ENCODE data around the gene GPR151. TPM values are rescaled to one million over a fixed set of nuclear protein-coding genes. Genes with fewer than 3 reads are reported as not detected.

The GPR151 gene
- polyA plus RNA-seq, 1 of the 3 experiments (the other 2 are of a cell fraction), result not detected

GRCh38 chr5:146484714-146485391, 31.1 kb downstream of the GPR151 start (continued):
- TF ChIP-seq USF1 (IDR thresholded peaks at IDR 0.05; ENCODE audit: borderline replicate concordance, low read depth) (no peak), ZBTB33 (IDR thresholded peaks at IDR 0.05; ENCODE audit: borderline replicate concordance, low read depth) (no peak), FOXJ3 (CRISPR knock-in tag; IDR thresholded peaks at IDR 0.05) (no peak), TCF12 (IDR thresholded peaks at IDR 0.05) (no peak), POLR2AphosphoS5 (IDR thresholded peaks at IDR 0.05; ENCODE audit: low read depth, low read length) (no peak), GABPA (IDR thresholded peaks at IDR 0.05; ENCODE audit: low read depth) (no peak), RXRA (IDR thresholded peaks at IDR 0.05; ENCODE audit: borderline replicate concordance, low read depth) (no peak), CTCF (IDR thresholded peaks at IDR 0.05) (no peak), SMC3 (IDR thresholded peaks at IDR 0.05; ENCODE audit: low read depth, low read length) (no peak), SIN3A (IDR thresholded peaks at IDR 0.05; ENCODE audit: borderline replicate concordance, low read depth, low read length) (no peak)

- Histone ChIP-seq H4K20me1 (ENCODE audit: insufficient read depth) (no peaks in the 10 kb centered on the region), H3K79me2 (ENCODE audit: insufficient read depth) (peaks cover 10% of the 10 kb centered on the region), H3K4me3 (ENCODE audit: low read depth in 2 of 2, low read length in 1 of 2) (no peak overlapping the region), H3K4me1 (ENCODE audit: control insufficient read depth in 1 of 2, insufficient read depth in 2 of 2, low read depth in 1 of 2, low read length in 1 of 2) (no peaks in the 10 kb centered on the region), H3K9me2 (no peaks in the 10 kb centered on the region; the same call in 1 of the 2 replicates), H3K9me3 (no peaks in the 10 kb centered on the region), H3K9ac (no peak overlapping the region), H2AFZ (ENCODE audit: low read depth) (no peak overlapping the region), H3K4me2 (no peak overlapping the region), H3K36me3 (replicated peaks in 1 of 2; ENCODE audit: control insufficient read depth in 1 of 2, insufficient read depth in 2 of 2, low read length in 1 of 2) (peaks cover 79 to 96% of the 10 kb centered on the region in 2 experiments), H3F3A (replicated peaks; ENCODE audit: insufficient read depth) (no peaks in the 10 kb centered on the region), H3K27me3 (ENCODE audit: insufficient read depth) (no peaks in the 10 kb centered on the region), H3K27ac (ENCODE audit: low read depth in 2 of 2, low read length in 1 of 2) (no peak overlapping the region)
- WGBS (ENCODE audit: low lambda C conversion rate), result 97% methylated on average over 2 of the region's 2 CpGs
- ChIA-PET POLR2A (no interaction called here), CTCF (no interaction called here)
- TF ChIP-seq RXRA (IDR thresholded peaks at IDR 0.05; ENCODE audit: borderline replicate concordance, low read depth), result no peak
- TF ChIP-seq GABPA (IDR thresholded peaks at IDR 0.05; ENCODE audit: low read depth), result no peak
- TF ChIP-seq FOSL2 (IDR thresholded peaks at IDR 0.05; ENCODE audit: borderline replicate concordance, low read depth), result no peak
- no peak for DNase-seq
Observed at GRCh38 chr5:146482775-146483174, 33.2 kb downstream of the GPR151 start.

All from SK-N-SH (cell line).